HCT116 (cell line): ENCODE measurements around the gene WFDC12. TPM values are rescaled to one million over a fixed set of nuclear protein-coding genes. Genes with fewer than 3 reads are reported as not detected.

Experiments used
- ATAC-seq: fragments of 200-7000 bp; cut with Tn5 transposase; 2 replicates; pipeline ENCODE4 v1.9.1; 2020; ENCODE audit warnings: mild to moderate bottlenecking, moderate library complexity
- BruUV-seq: library from RNA; stranded (reverse); fragments of 400-500 nt; replicated peaks from 2 replicates; lab custom pipeline; 2021; lab: Mats Ljungman, UMichigan
- CTCF ChIA-PET: fragments of 300-600 bp; sonication (Branson Sonifier 250); formaldehyde crosslinking; loops from one replicate; lab custom pipeline; 2021; ENCODE audit warnings: antibody characterized with exemption; lab: Charles Lee
- POLR2A ChIA-PET: fragments of 300-600, 350-600 bp; sonication (Branson Sonifier 250); formaldehyde crosslinking; loops from one replicate; lab custom pipeline; 2021; ENCODE audit warnings: antibody characterized with exemption; lab: Charles Lee
- RAD21 ChIA-PET, 2 experiments: fragments of 300-600 bp; sonication (Branson Sonifier 250); formaldehyde crosslinking; loops; one replicate each; lab custom pipeline; 2023; ENCODE audit warnings: low total read pairs in 2 of 2; ENCODE audit not compliant: uncharacterized antibody in 2 of 2, unreplicated experiment in 2 of 2, low non-redundant PET in 1 of 2; lab: Charles Lee
- DNase-seq: peaks from one replicate; pipeline ENCODE4 v3.0.0-alpha.2; 2010; ENCODE audit warnings: low read depth, low spot score
- H2AFZ ChIP-seq: fragments of 200-600 bp; shearing (Covaris generic), sonication (generic); 2 replicates; pipeline ENCODE4 v1.6.1; 2017; ENCODE audit warnings: low read depth, mixed run types, mixed read lengths, antibody characterized with exemption, low read length; ENCODE audit not compliant: poor library complexity, severe bottlenecking
- H3K27ac ChIP-seq: 2 replicates; pipeline ENCODE4 v1.5.1; 2012; ENCODE audit warnings: low read depth, low read length
- H3K27me3 ChIP-seq: fragments of 200-600 bp; sonication (generic); 2 replicates; pipeline ENCODE4 v1.6.1; 2016; ENCODE audit warnings: mixed run types, low read length, mixed read lengths; ENCODE audit not compliant: insufficient read depth
- H3K36me3 ChIP-seq, 2 experiments: fragments of 200-500 bp in 1 of 2; fragments of 200-600 bp in 1 of 2; sonication (Bioruptor generic) in 1 of 2; sonication (generic) in 1 of 2; 2 replicates each; pipeline versions ENCODE4 v1.5.1 to v1.6.1; 2014 to 2016; ENCODE audit warnings: low read length in 2 of 2, inconsistent platforms in 1 of 2, mixed read lengths in 1 of 2, mixed run types in 1 of 2; ENCODE audit not compliant: insufficient read depth in 2 of 2, control insufficient read depth in 1 of 2
- H3K4me1 ChIP-seq, 2 experiments: fragments of 200-600 bp in 1 of 2; sonication (generic) in 1 of 2; 2 replicates each; pipeline versions ENCODE4 v1.5.1 to v1.6.1; 2012 to 2017; ENCODE audit warnings: low read length in 2 of 2, inconsistent platforms in 1 of 2, mild to moderate bottlenecking in 1 of 2, mixed read lengths in 1 of 2, mixed run types in 1 of 2, moderate library complexity in 1 of 2; ENCODE audit not compliant: insufficient read depth in 2 of 2, control insufficient read depth in 1 of 2
- H3K4me2 ChIP-seq: fragments of 200-600 bp; sonication (generic); 2 replicates; pipeline ENCODE4 v1.6.1; 2017; ENCODE audit warnings: mixed run types, low read length, mixed read lengths
- H3K4me3 ChIP-seq, 2 experiments: fragments of 200-600 bp in 1 of 2; sonication (generic) in 1 of 2; replicated peaks in 1 of 2; 2 replicates each; pipeline ENCODE4 v1.5.1; 2011 to 2016; ENCODE audit warnings: low read length in 2 of 2, control low read depth in 1 of 2, low read depth in 1 of 2, mild to moderate bottlenecking in 1 of 2, mixed read lengths in 1 of 2, mixed run types in 1 of 2
- H3K79me2 ChIP-seq: fragments of 200-600 bp; sonication (generic); 2 replicates; pipeline ENCODE4 v1.6.1; 2017; ENCODE audit warnings: mild to moderate bottlenecking, mixed run types, low read length, moderate library complexity, mixed read lengths; ENCODE audit not compliant: insufficient read depth
- H3K9ac ChIP-seq: fragments of 200-600 bp; sonication (generic); 2 replicates; pipeline ENCODE4 v1.6.1; 2016; ENCODE audit warnings: low read length, mixed read lengths
- H3K9me2 ChIP-seq: fragments of 200-600 bp; sonication (generic), shearing (Covaris generic); 2 replicates; pipeline ENCODE4 v1.6.1; 2017; ENCODE audit warnings: mixed run types, mild to moderate bottlenecking, moderate library complexity; ENCODE audit not compliant: insufficient read depth
- H3K9me3 ChIP-seq, 2 experiments: fragments of 200-500 bp in 1 of 2; fragments of 200-600 bp in 1 of 2; sonication (Bioruptor generic) in 1 of 2; sonication (generic) in 1 of 2; 2 replicates each; pipeline ENCODE4 v1.6.1; 2014 to 2017; ENCODE audit warnings: low read length in 2 of 2, mixed read lengths in 2 of 2, inconsistent platforms in 1 of 2, low read depth in 1 of 2, mild to moderate bottlenecking in 1 of 2, mixed run types in 1 of 2, moderate library complexity in 1 of 2; ENCODE audit not compliant: control insufficient read depth in 1 of 2, insufficient read depth in 1 of 2
- H4K20me1 ChIP-seq: fragments of 200-600 bp; sonication (generic), shearing (Covaris generic); 2 replicates; pipeline ENCODE4 v1.6.1; 2017; ENCODE audit warnings: mixed run types, mild to moderate bottlenecking, moderate library complexity; ENCODE audit not compliant: insufficient read depth
- CEBPB ChIP-seq: IDR thresholded peaks from 2 replicates; pipeline ENCODE4 v1.6.1; 2012; ENCODE audit warnings: low read depth
- EGR1 ChIP-seq: IDR thresholded peaks from 2 replicates; pipeline ENCODE4 v1.6.1; 2012; ENCODE audit warnings: low read depth
- ELF1 ChIP-seq: IDR thresholded peaks from 2 replicates; pipeline ENCODE4 v1.6.1; 2012; ENCODE audit warnings: low read depth, borderline replicate concordance
- EZH2phosphoT487 ChIP-seq: fragments of 200-600 bp; IDR thresholded peaks from 2 replicates; pipeline ENCODE4 v1.6.1; 2018; ENCODE audit warnings: antibody characterized with exemption, borderline replicate concordance
- FOSL1 ChIP-seq: IDR thresholded peaks from 2 replicates; pipeline ENCODE4 v1.6.1; 2012; ENCODE audit warnings: low read depth
- JUND ChIP-seq: IDR thresholded peaks from 2 replicates; pipeline ENCODE4 v1.6.1; 2012
- POLR2A ChIP-seq: IDR thresholded peaks from 2 replicates; pipeline ENCODE4 v1.7.0; 2011; ENCODE audit warnings: borderline replicate concordance; ENCODE audit not compliant: insufficient read depth, insufficient read length; ENCODE audit errors: extremely low read depth
- POLR2AphosphoS5 ChIP-seq: IDR thresholded peaks from 2 replicates; pipeline ENCODE4 v1.6.1; 2011; ENCODE audit warnings: mild to moderate bottlenecking, low read depth, low read length, moderate library complexity
- SIN3A ChIP-seq: IDR thresholded peaks from 2 replicates; pipeline ENCODE4 v1.6.1; 2012; ENCODE audit warnings: low read depth
- SP1 ChIP-seq: IDR thresholded peaks from 2 replicates; pipeline ENCODE4 v1.6.1; 2012; ENCODE audit warnings: low read depth
- SRF ChIP-seq: IDR thresholded peaks from 2 replicates; pipeline ENCODE4 v1.6.1; 2012; ENCODE audit warnings: low read depth
- YY1 ChIP-seq: IDR thresholded peaks from 2 replicates; pipeline ENCODE4 v1.6.1; 2011; ENCODE audit warnings: low read length, low read depth, moderate library complexity, mild to moderate bottlenecking; ENCODE audit not compliant: insufficient replicate concordance; ENCODE audit errors: extremely low read depth
- ZFX ChIP-seq: fragments of 450-650 bp; IDR thresholded peaks from 2 replicates; pipeline ENCODE4 v1.6.1; 2017
- intact Hi-C: fragments of 100-400 bp; cut with micrococcal nuclease; formaldehyde crosslinking; loops from 2 replicates; pipeline ENCODE4 v1.10.0; 2022
- total RNA-seq: library from RNA; stranded (reverse); gene quantifications from one replicate; pipeline ENCODE4 v1.2.1, GENCODE V29; 2021; ENCODE audit not compliant: unreplicated experiment
- TF ChIP-seq, protein P1 (sequence below): IDR thresholded peaks from 2 replicates; pipeline ENCODE4 v1.6.1; 2012
- TF ChIP-seq, protein P2 (sequence below): IDR thresholded peaks from 2 replicates; pipeline ENCODE4 v1.6.1; 2011; ENCODE audit warnings: mild to moderate bottlenecking, low read length, moderate library complexity; ENCODE audit not compliant: insufficient replicate concordance; ENCODE audit errors: extremely low read depth
- TF ChIP-seq, protein P3 (sequence below), 3 experiments: fragments of 200-600 bp in 1 of 3; sonication (generic) in 1 of 3; IDR thresholded peaks in 2 of 3; conservative IDR thresholded peaks in 1 of 3; 2 replicates each; pipeline ENCODE4 v1.5.1; 2012 to 2017; ENCODE audit warnings: low read depth in 2 of 3, low read length in 2 of 3, antibody characterized with exemption in 1 of 3, borderline replicate concordance in 1 of 3, control low read depth in 1 of 3, mild to moderate bottlenecking in 1 of 3, mixed read lengths in 1 of 3, mixed run types in 1 of 3, moderate library complexity in 1 of 3; ENCODE audit not compliant: insufficient read depth in 1 of 3

Gene WFDC12
- total RNA-seq, 1 experiment from 2014 or later: not detected

GRCh38 chr20:45112754-45113153, 11.5 kb downstream of the WFDC12 start:
- Histone ChIP-seq H3K36me3 (no peaks in the 10 kb centered on the region), H3K79me2 (no peaks in the 10 kb centered on the region), H3K4me3 (no peak overlapping the region), H3K4me1 (0 out of 4 replicates have a peak, but pooled peaks cover 0 to 3% of the 10 kb centered on the region in 2 experiments), H3K27me3 (no peaks in the 10 kb centered on the region; the same call in 1 of the 2 replicates), H2AFZ (no peak overlapping the region), H3K4me2 (no peak overlapping the region), H3K9ac (no peak overlapping the region), H3K27ac (no peak overlapping the region), H3K9me3 (no peaks in the 10 kb centered on the region), H3K9me2 (no peaks in the 10 kb centered on the region), H4K20me1 (no peaks in the 10 kb centered on the region)
- CTCF ChIA-PET: interaction anchor here (1.1 to 4.6 kb wide), 7 partner anchors 9 to 117 kb away, joined by 3 to 51 read pairs (median 12); no protein-coding TSS in a partner anchor
- RAD21 ChIA-PET: interaction anchor here in 1 of 2 experiments (1.0 kb wide), 1 partner anchor 69 kb away, joined by 3 read pairs; no protein-coding TSS in a partner anchor
- POLR2A ChIA-PET: no interaction called here
- ATAC-seq: no peak
- no peak for TF ChIP-seq EGR1
- TF ChIP-seq EZH2phosphoT487: no peak
- TF ChIP-seq SP1: no peak
- no peak for TF ChIP-seq ELF1
- TF ChIP-seq POLR2A: no peak
- no peak for TF ChIP-seq JUND
- no peak for TF ChIP-seq FOSL1
- TF ChIP-seq, protein P1, sequence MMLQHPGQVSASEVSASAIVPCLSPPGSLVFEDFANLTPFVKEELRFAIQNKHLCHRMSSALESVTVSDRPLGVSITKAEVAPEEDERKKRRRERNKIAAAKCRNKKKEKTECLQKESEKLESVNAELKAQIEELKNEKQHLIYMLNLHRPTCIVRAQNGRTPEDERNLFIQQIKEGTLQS: no peak
- TF ChIP-seq SRF: no peak
- no peak for TF ChIP-seq SIN3A
- no peak for TF ChIP-seq CEBPB
- TF ChIP-seq, protein P2, sequence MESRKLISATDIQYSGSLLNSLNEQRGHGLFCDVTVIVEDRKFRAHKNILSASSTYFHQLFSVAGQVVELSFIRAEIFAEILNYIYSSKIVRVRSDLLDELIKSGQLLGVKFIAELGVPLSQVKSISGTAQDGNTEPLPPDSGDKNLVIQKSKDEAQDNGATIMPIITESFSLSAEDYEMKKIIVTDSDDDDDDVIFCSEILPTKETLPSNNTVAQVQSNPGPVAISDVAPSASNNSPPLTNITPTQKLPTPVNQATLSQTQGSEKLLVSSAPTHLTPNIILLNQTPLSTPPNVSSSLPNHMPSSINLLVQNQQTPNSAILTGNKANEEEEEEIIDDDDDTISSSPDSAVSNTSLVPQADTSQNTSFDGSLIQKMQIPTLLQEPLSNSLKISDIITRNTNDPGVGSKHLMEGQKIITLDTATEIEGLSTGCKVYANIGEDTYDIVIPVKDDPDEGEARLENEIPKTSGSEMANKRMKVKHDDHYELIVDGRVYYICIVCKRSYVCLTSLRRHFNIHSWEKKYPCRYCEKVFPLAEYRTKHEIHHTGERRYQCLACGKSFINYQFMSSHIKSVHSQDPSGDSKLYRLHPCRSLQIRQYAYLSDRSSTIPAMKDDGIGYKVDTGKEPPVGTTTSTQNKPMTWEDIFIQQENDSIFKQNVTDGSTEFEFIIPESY: no peak
- no peak for TF ChIP-seq YY1
- TF ChIP-seq, protein P3, sequence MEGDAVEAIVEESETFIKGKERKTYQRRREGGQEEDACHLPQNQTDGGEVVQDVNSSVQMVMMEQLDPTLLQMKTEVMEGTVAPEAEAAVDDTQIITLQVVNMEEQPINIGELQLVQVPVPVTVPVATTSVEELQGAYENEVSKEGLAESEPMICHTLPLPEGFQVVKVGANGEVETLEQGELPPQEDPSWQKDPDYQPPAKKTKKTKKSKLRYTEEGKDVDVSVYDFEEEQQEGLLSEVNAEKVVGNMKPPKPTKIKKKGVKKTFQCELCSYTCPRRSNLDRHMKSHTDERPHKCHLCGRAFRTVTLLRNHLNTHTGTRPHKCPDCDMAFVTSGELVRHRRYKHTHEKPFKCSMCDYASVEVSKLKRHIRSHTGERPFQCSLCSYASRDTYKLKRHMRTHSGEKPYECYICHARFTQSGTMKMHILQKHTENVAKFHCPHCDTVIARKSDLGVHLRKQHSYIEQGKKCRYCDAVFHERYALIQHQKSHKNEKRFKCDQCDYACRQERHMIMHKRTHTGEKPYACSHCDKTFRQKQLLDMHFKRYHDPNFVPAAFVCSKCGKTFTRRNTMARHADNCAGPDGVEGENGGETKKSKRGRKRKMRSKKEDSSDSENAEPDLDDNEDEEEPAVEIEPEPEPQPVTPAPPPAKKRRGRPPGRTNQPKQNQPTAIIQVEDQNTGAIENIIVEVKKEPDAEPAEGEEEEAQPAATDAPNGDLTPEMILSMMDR (IDR thresholded peaks at IDR 0.05 in 2 of 3, conservative IDR thresholded peaks at IDR 0.05 in 1 of 3; ENCODE audit: borderline replicate concordance in 1 of 3, insufficient read depth in 1 of 3, low read depth in 2 of 3, low read length in 2 of 3): no peak
- TF ChIP-seq POLR2AphosphoS5: no peak
- TF ChIP-seq ZFX: no peak
- no TSS peak for BruUV-seq
- DNase-seq: no peak
- intact Hi-C loops: no loop called here
